HG03342 (cell line): Measurements from ENCODE around the gene ARCN1.
"Not testable (repeated sequence)": the region's sequence is repeated elsewhere in the genome, so short reads cannot be mapped to it uniquely, and the experiment has no call there.

Experiments
- ATAC-seq: cut with Tn5 transposase; IDR thresholded peaks from one replicate; pipeline ENCODE4 v1.9.1; 2021; ENCODE audit warnings: mild to moderate bottlenecking, moderate library complexity; ENCODE audit not compliant: unreplicated experiment

Gene ARCN1

DNA sequence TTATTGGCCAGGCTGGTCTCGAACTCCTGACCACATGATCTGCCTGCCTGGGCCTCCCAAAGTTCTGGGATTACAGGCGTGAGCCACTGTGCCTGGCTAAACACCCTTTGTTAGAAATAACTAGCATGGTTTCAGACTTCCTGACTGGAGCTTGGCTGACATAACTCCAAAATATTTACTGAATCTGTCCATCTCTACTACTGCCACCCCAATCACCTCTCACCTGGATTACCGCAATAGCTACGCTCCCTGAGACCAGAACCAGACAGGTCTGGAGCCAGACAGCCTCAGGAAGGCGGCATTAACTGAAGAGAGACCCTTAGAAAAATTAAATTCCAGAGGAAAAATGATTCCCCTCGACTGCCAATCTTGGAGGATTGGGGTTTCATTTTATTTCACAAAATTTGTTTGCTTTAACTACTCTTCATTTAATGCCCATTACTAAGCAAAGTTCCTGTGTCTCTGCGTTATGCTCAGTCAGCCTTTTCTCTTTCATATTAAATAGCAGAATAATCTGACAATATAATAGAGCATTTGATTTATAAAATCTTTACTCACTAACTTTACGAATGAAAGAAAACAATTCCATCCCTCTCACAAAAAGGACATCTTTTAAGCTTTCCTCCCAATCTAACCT, 28.1 kb upstream of the ARCN1 start:
- no peak for ATAC-seq

- no peak for ATAC-seq
These were observed 27.6 kb upstream of the ARCN1 start for GRCh38 chr11:118544647-118545010.

GRCh38 chr11:118545533-118545932, 26.7 kb upstream of the ARCN1 start:
- ATAC-seq = no peak

- no peak for ATAC-seq
These were observed 25.1 kb upstream of the ARCN1 start for GRCh38 chr11:118547132-118547531.

GRCh38 chr11:118552341-118552740, 19.9 kb upstream of the ARCN1 start:
- no peak for ATAC-seq

DNA sequence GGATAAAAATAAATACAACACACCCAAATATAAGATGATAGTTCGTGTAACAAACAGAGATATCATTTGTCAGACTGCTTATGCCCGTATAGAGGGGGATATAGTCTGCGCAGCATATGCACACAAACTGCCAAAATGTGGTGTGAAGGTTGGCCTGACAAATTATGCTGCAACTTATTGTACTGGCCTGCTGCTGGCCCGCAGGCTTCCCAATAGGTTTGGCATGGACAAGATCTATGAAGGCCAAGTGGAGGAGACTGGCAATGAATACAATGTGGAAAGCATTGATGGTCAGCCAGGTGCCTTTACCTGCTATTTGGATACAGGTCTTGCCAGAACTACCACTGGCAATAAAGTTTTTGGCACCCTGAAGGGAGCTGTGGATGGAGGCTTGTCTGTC, 11.4 kb upstream of the ARCN1 start:
- no peak for ATAC-seq

DNA sequence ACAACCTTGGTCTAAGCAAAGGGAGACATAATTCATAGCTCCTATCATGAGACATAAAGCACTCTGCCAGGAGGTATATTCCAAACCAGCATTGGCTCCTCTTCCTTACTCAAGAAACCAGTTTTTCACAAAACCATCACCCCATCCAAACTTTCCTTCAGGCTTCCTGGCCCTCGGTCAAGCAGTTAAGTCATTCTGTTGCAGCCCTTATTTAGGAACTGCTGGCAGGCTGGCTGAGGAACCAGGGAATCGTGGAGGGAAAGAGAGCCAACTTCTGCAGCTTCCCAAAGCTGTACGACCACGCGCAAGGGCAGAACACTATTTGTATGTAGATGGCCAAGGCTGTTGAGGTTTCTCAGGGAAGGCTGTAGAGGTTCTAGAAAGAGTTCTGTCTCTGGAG, 7.2 kb upstream of the ARCN1 start:
- no peak for ATAC-seq

DNA sequence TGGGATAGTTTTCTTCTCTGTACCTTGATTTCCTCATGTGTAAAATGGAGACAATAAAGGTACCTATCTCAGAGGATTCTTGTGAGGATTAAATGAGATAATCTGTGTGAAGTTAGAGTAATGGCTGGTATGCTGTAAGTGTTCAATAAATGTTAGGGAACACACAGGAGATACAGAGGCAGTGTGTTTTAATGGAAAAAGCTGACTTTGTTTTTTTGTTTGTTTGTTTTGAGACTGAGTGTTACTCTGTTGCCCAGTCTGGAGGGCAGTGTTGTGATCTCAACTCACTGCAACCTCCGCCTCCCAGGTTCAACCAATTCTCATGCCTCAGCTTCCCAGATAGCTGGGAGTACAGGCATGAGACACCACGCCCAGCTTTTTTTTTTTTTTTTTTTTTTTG, 2.5 kb upstream of the ARCN1 start:
- no peak for ATAC-seq

- ATAC-seq = no peak
These were observed 1.4 kb upstream of the ARCN1 start for GRCh38 chr11:118570787-118571186.

GRCh38 chr11:118571701-118572060, 528 bp upstream of the ARCN1 start:
- not testable (repeated sequence) for ATAC-seq

DNA sequence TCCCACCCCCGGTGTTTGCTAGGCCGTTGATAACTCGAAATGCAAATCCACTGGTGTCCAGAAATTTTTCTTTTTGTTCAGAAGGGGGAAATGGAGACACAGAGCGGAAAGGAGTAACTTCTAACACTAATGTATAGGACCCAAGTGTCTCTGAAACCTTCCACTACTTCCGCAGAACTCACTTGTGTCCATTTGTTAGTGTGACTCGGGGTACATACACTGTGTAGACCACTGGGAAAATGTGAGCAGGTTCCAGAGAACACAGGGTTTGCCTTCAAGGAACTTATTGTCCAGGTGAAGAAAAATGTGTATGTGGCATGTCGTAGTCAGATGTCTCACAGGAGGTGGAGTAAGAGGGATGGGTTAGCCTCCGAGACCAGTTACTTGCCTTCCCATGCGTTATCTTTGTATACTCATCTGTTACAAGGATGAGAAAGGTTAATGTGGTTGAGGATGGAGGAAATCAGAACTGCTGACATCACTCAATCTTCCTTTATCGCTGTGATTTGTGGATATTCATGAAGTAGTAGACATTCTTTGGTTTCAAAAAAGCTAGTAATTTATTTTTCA, 857 bp downstream of the ARCN1 start:
- ATAC-seq = peak; percentile 34

GRCh38 chr11:118574636-118575035, 2.4 kb downstream of the ARCN1 start:
- no peak for ATAC-seq

DNA sequence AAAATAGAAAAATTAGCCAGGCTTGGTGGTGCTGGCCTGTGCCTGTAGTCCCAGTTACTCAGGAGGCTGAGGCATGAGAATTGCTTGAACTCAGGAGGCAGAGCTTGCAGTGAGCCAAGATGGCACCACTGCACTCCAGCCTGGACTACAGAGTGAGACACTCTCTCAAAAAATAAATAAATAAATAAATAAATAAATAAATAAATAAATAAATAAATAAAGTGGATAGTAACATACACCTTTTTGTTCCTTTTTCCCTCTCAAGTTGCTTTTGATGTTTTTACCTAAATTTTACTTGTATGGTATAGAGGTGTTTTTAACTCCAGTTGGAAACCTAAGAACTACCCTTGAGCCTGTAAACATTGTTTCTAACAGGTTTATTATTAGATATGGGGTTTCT, 5.8 kb downstream of the ARCN1 start:
- not testable (repeated sequence) for ATAC-seq

DNA sequence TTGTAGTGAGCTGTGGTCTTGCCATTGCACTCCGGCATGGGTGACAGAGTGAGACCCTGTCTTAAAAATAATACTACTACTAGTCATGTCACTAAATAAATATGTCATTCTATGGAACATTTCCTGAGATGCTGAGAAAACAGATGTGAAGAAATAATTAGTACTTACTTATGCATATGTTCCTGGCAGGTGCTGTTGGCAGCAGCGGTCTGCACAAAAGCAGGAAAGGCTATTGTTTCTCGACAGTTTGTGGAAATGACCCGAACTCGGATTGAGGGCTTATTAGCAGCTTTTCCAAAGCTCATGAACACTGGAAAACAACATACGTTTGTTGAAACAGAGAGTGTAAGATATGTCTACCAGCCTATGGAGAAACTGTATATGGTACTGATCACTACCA, 8.8 kb downstream of the ARCN1 start:
- ATAC-seq = no peak

DNA sequence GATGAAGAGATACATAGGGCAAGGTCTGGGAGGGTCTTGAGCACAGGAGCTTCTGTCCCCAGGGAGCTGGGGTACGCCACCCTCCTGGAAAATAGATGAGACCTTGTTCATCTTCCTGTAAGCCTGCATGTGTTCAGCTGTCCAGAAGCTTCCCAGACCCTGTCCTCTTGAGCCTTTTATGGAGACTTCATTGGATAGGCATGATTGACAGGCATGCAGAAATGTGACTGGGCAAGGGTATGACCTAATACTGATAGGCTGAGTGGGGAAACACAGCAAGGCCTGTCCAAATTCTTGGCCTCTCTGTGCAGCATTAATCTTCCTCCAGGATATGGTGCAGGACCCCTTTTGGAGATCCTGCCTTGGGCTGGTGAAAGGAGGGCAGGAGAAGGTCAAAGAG, 15.7 kb downstream of the ARCN1 start:
- ATAC-seq = no peak

DNA sequence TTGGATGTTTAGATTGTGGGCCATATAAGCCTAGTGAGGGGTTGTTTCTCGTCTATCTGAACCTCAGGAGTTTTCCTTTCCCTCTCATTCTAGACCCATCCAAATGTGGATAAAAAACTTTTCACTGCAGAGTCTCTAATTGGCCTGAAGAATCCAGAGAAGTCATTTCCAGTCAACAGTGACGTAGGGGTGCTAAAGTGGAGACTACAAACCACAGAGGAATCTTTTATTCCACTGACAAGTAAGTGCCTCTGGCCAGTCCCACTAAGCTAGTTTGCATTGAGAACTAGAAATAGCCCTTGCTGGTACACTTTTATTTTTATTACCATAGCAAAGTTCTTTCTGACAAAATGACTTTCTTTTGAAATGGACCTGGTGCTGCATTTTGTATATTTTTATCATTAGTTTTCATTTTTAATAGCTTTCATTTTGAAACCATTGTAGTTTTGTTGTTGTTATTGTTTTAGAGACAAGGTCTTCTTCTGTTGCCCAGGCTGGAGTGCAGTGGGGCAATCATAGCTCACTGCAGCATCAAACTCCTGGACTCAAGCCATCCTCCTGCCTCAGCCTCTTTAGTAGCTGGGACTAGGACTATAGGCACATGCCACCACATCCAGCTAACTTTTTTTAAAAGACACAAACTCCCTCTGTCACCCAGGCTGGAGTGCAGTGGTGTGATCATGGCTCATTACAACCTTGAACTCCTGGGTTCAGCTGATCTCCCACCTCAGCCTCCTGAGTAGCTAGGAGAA, 20.6 kb downstream of the ARCN1 start:
- ATAC-seq = no peak

GRCh38 chr11:118594984-118595383, 22.8 kb downstream of the ARCN1 start:
- ATAC-seq = not testable (repeated sequence)

DNA sequence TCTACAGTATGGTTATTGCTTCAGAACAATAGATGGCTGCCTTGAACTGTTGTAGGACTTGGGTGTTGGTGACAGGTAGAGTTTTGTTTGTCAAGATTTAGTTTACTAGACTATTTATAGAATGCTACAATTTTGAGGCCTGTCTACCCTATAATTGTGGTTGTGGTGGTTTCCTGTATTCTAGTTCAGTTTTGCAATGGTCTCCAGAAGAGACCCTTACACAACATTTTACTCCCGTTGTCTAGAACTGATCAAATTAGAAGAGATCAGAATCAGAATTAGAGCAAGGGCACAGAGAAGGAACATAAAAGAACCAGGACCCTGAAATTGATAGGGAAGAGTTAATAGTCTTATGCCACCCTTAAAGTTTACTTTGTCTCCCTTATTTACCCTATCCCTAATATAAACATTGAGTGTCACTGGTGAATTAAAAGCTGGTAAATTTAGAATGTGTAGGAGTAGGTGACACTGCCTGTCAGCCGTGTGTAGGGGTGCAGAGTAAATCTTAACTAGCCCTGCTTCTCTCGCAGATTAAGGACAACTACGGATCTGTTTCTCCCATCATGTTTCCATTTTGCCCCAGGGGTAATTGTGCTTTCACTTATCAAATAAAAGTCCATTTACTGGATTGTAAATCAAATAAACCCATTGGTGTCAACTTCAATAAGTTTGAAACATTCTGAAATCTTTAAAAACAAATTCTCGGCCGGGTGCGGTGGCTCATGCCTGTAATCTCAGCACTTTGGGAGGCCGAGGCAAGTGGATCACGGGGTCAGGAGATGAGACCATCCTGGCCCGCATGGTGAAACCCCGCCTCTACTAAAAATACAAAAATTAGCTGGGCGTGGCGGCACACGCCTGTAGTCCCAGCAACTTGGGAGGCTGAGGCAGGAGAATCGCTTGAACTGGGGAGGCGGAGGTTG, 24.3 kb downstream of the ARCN1 start:
- no peak for ATAC-seq

DNA sequence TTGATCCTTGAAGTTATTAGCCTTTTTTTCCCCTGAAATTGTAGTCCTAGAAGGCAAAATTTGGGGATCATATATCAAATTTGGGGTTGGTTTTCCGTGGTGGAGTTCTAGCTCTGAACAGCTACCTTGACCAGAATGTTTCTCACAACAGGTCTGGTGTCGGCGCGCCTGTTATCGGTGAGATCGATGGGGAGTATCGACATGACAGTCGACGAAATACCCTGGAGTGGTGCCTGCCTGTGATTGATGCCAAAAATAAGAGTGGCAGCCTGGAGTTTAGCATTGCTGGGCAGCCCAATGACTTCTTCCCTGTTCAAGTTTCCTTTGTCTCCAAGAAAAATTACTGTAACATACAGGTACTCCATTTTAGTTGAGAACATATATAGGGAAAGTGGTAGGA, 25.3 kb downstream of the ARCN1 start:
- no peak for ATAC-seq

DNA sequence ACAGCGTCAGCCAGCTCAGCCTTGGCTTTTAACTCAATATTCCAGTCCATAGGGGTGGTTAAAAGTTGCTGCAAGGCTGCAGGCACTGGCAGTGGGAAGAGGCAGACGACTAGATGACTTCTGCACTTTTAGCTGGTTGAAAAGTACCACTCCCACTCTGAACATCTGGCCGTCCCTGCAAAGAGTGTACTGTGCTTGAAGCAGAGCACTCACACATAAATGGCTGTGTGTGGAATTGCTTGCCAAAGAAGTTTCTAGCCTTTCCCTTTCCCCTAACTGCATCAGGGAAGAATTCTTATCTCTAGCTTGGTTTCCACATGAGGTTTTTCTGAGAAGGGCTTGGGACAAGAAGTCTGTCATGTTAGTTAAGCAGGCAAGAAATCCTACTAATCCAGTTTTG, 30.1 kb downstream of the ARCN1 start:
- ATAC-seq = no peak

DNA sequence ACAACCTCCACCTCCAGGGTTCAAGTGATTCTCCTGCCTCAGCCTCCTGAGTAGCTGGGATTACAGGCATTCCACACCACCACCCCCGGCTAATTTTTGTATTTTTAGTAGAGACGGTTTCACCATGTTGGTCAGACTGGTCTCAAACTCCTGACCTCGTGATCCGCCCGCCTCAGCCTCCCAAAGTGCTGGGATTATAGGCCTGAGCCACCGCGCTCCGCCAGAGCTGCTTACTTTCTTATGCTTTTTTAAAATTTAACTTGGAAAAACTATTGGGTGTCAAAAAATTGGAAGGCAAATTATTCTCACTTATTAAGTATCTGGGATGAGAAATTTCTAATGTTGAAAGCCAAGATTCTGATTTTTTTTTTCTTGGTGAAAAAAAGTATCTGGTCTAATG, 31.5 kb downstream of the ARCN1 start:
- ATAC-seq = not testable (repeated sequence)
